NB4 (cell line): Measurements from ENCODE around the gene MBNL1.

Experiments used
- POLR2A ChIP-seq: IDR thresholded peaks from 2 replicates; pipeline ENCODE4 v1.6.1; 2011; ENCODE audit warnings: mild to moderate bottlenecking; ENCODE audit not compliant: insufficient read length; ENCODE audit errors: extremely low read depth
- TF ChIP-seq, protein P1 (sequence below): IDR thresholded peaks from one replicate; pipeline ENCODE4 v1.5.1; 2012; ENCODE audit warnings: low read depth, low read length

DNA sequence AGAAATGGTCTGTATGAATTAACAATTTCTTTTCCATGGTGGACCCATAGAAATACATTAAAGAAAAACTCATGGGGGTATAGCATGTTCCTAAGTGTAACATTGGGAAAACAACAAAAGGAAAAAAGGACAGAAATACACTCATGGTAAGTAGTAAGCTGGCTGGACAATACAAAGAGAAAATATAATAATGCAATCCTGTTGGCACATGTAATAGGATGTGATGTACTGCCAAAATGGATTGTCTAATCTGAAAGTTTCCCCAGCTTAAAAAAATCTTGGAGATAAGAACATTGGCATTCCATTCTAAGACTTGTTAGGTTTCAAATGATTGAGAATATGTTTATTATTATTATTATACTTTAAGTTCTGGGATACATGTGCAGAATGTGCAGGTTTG, 128.1 kb downstream of the MBNL1 start:
- TF ChIP-seq, protein P1, sequence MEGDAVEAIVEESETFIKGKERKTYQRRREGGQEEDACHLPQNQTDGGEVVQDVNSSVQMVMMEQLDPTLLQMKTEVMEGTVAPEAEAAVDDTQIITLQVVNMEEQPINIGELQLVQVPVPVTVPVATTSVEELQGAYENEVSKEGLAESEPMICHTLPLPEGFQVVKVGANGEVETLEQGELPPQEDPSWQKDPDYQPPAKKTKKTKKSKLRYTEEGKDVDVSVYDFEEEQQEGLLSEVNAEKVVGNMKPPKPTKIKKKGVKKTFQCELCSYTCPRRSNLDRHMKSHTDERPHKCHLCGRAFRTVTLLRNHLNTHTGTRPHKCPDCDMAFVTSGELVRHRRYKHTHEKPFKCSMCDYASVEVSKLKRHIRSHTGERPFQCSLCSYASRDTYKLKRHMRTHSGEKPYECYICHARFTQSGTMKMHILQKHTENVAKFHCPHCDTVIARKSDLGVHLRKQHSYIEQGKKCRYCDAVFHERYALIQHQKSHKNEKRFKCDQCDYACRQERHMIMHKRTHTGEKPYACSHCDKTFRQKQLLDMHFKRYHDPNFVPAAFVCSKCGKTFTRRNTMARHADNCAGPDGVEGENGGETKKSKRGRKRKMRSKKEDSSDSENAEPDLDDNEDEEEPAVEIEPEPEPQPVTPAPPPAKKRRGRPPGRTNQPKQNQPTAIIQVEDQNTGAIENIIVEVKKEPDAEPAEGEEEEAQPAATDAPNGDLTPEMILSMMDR, result no peak
- no peak for TF ChIP-seq POLR2A
